GM23338 (cell line): ENCODE results near the gene FTO. TPM values are rescaled to one million over a fixed set of nuclear protein-coding genes. Genes with fewer than 3 reads are reported as not detected.

Source experiments
- ATAC-seq: fragments of 200-7000 bp; cut with Tn5 transposase; 3 replicates; pipeline ENCODE4 v1.9.1; 2020
- DNase-seq: peaks from one replicate; pipeline ENCODE4 v3.0.0-alpha.2; 2015; ENCODE audit warnings: low spot score
- H2AFZ ChIP-seq: fragments of 200-600 bp; sonication (generic); 2 replicates; pipeline ENCODE4 v1.8.0; 2016; ENCODE audit warnings: antibody characterized with exemption, mild to moderate bottlenecking, moderate library complexity
- H3F3A ChIP-seq: fragments of 200-600 bp; sonication (generic); replicated peaks from 2 replicates; pipeline ENCODE4 v1.8.0; 2017; ENCODE audit warnings: antibody characterized with exemption, mixed run types, low read depth
- H3K27ac ChIP-seq: fragments of 200-600 bp; sonication (generic); 2 replicates; pipeline ENCODE4 v1.6.1; 2016; ENCODE audit warnings: low read depth
- H3K27me3 ChIP-seq: fragments of 200-600 bp; sonication (generic); 2 replicates; pipeline ENCODE4 v1.8.0; 2016; ENCODE audit warnings: mild to moderate bottlenecking, mixed run types, moderate library complexity; ENCODE audit not compliant: insufficient read depth
- H3K36me3 ChIP-seq: fragments of 200-600 bp; sonication (generic); 2 replicates; pipeline ENCODE4 v1.8.0; 2016; ENCODE audit warnings: mild to moderate bottlenecking; ENCODE audit not compliant: insufficient read depth
- H3K4me1 ChIP-seq: fragments of 200-600 bp; sonication (generic); 2 replicates; pipeline ENCODE4 v1.8.0; 2016; ENCODE audit warnings: mild to moderate bottlenecking, moderate library complexity; ENCODE audit not compliant: insufficient read depth
- H3K4me2 ChIP-seq: fragments of 200-600 bp; sonication (generic); 2 replicates; pipeline ENCODE4 v1.7.1; 2017; ENCODE audit warnings: mixed run types
- H3K4me3 ChIP-seq: fragments of 200-600 bp; sonication (generic); 2 replicates; pipeline ENCODE4 v1.6.1; 2016; ENCODE audit warnings: mixed run types
- H3K79me2 ChIP-seq: fragments of 200-600 bp; sonication (generic); replicated peaks from 2 replicates; pipeline ENCODE4 v1.8.0; 2017; ENCODE audit warnings: mild to moderate bottlenecking; ENCODE audit not compliant: insufficient read depth
- H3K9me2 ChIP-seq: fragments of 200-600 bp; sonication (generic); 2 replicates; pipeline ENCODE4 v1.8.0; 2017; ENCODE audit not compliant: insufficient read depth
- H4K20me1 ChIP-seq: fragments of 200-600 bp; sonication (generic); replicated peaks from 2 replicates; pipeline ENCODE4 v1.8.0; 2017; ENCODE audit warnings: mild to moderate bottlenecking; ENCODE audit not compliant: insufficient read depth
- H3K27ac Mint-ChIP-seq: 2 replicates; pipeline ENCODE4 v1.8.0; 2020; ENCODE audit warnings: inconsistent platforms, mild to moderate bottlenecking, moderate library complexity, mixed read lengths
- H3K27me3 Mint-ChIP-seq: 3 replicates; pipeline ENCODE4 v1.8.0; 2022; ENCODE audit warnings: low read depth, mild to moderate bottlenecking, moderate library complexity, mixed read lengths, inconsistent platforms; ENCODE audit not compliant: insufficient read depth, poor library complexity
- H3K36me3 Mint-ChIP-seq: 3 replicates; pipeline ENCODE4 v1.8.0; 2021; ENCODE audit warnings: low read depth, mild to moderate bottlenecking, inconsistent platforms, moderate library complexity, mixed read lengths
- H3K4me1 Mint-ChIP-seq: 3 replicates; pipeline ENCODE4 v1.8.0; 2020; ENCODE audit warnings: mild to moderate bottlenecking, inconsistent platforms, mixed read lengths
- H3K4me3 Mint-ChIP-seq: 3 replicates; pipeline ENCODE4 v1.8.0; 2021; ENCODE audit warnings: moderate library complexity, mild to moderate bottlenecking, inconsistent platforms, mixed read lengths
- H3K9me3 Mint-ChIP-seq: 3 replicates; pipeline ENCODE4 v1.8.0; 2020; ENCODE audit warnings: moderate library complexity, mild to moderate bottlenecking, inconsistent platforms, mixed read lengths
- EZH2phosphoT487 ChIP-seq: fragments of 200-600 bp; sonication (generic); IDR thresholded peaks from one replicate; pipeline ENCODE4 v1.8.1; 2018; ENCODE audit warnings: antibody characterized with exemption; ENCODE audit not compliant: unreplicated experiment
- NANOG ChIP-seq: IDR thresholded peaks from 2 replicates; pipeline ENCODE4 v1.6.1; 2016; ENCODE audit warnings: antibody characterized with exemption, borderline replicate concordance
- REST ChIP-seq: IDR thresholded peaks from one replicate; pipeline ENCODE4 v1.6.1; 2018; ENCODE audit warnings: antibody characterized with exemption; ENCODE audit not compliant: unreplicated experiment
- ZNF462 ChIP-seq: fragments of 250-450 bp; sonication (Bioruptor Pico); IDR thresholded peaks from 2 replicates; pipeline ENCODE4 v1.5.0; 2020; ENCODE audit warnings: mild to moderate bottlenecking, moderate library complexity
- polyA plus RNA-seq: library from polyadenylated mRNA; unstranded; fragments of >200 nt; fragmentation: Nextera tagmentation; extraction: Ambion mirVana; gene quantifications from 2 replicates; pipeline ENCODE4 v1.2.1, GENCODE V29; 2016
- total RNA-seq: library from RNA; depleted of rRNA; stranded (reverse); fragments of >200 nt; shearing (Covaris generic); gene quantifications from 2 replicates; pipeline ENCODE4 v1.2.3, GENCODE V29; 2014
- TF ChIP-seq, protein P1 (sequence below), 2 experiments: fragments of 200-600 bp in 1 of 2; sonication (generic) in 1 of 2; conservative IDR thresholded peaks; 2 replicates each; pipeline versions ENCODE4 v1.5.1 to v1.6.1; 2016 to 2017; ENCODE audit warnings: antibody characterized with exemption in 2 of 2, low read depth in 2 of 2, mild to moderate bottlenecking in 2 of 2, moderate library complexity in 1 of 2

FTO gene
- total and polyA plus RNA-seq, 2 experiments from 2014 or later, result 17.7 to 69.6 TPM

- H3K36me3 Mint-ChIP-seq, result no peaks in the 10 kb centered on the region
- H3K9me3 Mint-ChIP-seq, result no peaks in the 10 kb centered on the region
- Histone ChIP-seq H3K9me2 (no peaks in the 10 kb centered on the region), H3K4me3 (no peak overlapping the region), H3K4me1 (no peaks in the 10 kb centered on the region), H3K27me3 (no peaks in the 10 kb centered on the region), H2AFZ (no peak overlapping the region), H3K79me2 (no peaks in the 10 kb centered on the region), H3K4me2 (no peak overlapping the region), H3K27ac (no peak overlapping the region), H3F3A (no peaks in the 10 kb centered on the region), H3K36me3 (no peaks in the 10 kb centered on the region), H4K20me1 (no peaks in the 10 kb centered on the region; the same call in 1 of the 2 replicates)
- H3K27me3 Mint-ChIP-seq, result peaks cover 3% of the 10 kb centered on the region
- no peak for TF ChIP-seq ZNF462
- TF ChIP-seq, protein P1, sequence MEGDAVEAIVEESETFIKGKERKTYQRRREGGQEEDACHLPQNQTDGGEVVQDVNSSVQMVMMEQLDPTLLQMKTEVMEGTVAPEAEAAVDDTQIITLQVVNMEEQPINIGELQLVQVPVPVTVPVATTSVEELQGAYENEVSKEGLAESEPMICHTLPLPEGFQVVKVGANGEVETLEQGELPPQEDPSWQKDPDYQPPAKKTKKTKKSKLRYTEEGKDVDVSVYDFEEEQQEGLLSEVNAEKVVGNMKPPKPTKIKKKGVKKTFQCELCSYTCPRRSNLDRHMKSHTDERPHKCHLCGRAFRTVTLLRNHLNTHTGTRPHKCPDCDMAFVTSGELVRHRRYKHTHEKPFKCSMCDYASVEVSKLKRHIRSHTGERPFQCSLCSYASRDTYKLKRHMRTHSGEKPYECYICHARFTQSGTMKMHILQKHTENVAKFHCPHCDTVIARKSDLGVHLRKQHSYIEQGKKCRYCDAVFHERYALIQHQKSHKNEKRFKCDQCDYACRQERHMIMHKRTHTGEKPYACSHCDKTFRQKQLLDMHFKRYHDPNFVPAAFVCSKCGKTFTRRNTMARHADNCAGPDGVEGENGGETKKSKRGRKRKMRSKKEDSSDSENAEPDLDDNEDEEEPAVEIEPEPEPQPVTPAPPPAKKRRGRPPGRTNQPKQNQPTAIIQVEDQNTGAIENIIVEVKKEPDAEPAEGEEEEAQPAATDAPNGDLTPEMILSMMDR (conservative IDR thresholded peaks at IDR 0.05; ENCODE audit: low read depth in 2 of 2), result no peak
- no peak for TF ChIP-seq REST
- no peak for TF ChIP-seq EZH2phosphoT487
- no peak for TF ChIP-seq NANOG
- H3K4me3 Mint-ChIP-seq, result no peak overlapping the region
- peak overlapping the region; percentile 1; the same call in 1 of the 2 replicates for H3K27ac Mint-ChIP-seq
- H3K4me1 Mint-ChIP-seq, result peaks cover 2% of the 10 kb centered on the region; the same call in 1 of the 3 replicates
- DNase-seq (no peak), ATAC-seq (no peak)
These were observed 229.5 kb downstream of the FTO start for GRCh38 chr16:53933407-53933806.
